Spinal cord (tissue), 10 donors: ENCODE data around the gene ASB7. TPM values are rescaled to one million over a fixed set of nuclear protein-coding genes. Genes with fewer than 3 reads are reported as not detected.

ENCODE experiments used
- DNase-seq, 6 donors: peaks; one replicate each; pipeline versions ENCODE4 v3.0.0 to v3.0.0-alpha.2; 2013 to 2015; ENCODE audit warnings: low spot score in 6 of 6, low read depth in 4 of 6
- H3K27ac ChIP-seq: one replicate; pipeline ENCODE4 v1.5.1; 2013; ENCODE audit warnings: low read depth, low read length, control low read depth
- H3K27me3 ChIP-seq: one replicate; pipeline ENCODE4 v1.6.1; 2013; ENCODE audit warnings: low read length; ENCODE audit not compliant: control insufficient read depth, insufficient read depth
- H3K36me3 ChIP-seq: one replicate; pipeline ENCODE4 v1.6.1; 2013; ENCODE audit warnings: low read length; ENCODE audit not compliant: control insufficient read depth, insufficient read depth
- H3K4me1 ChIP-seq: one replicate; pipeline ENCODE4 v1.6.1; 2013; ENCODE audit warnings: low read length; ENCODE audit not compliant: control insufficient read depth, insufficient read depth
- H3K4me3 ChIP-seq: one replicate; pipeline ENCODE4 v1.5.1; 2013; ENCODE audit warnings: low read depth, low read length, control low read depth
- H3K9me3 ChIP-seq: one replicate; pipeline ENCODE4 v1.6.1; 2013; ENCODE audit warnings: low read length; ENCODE audit not compliant: control insufficient read depth, insufficient read depth
- WGBS: methylation state at CpG from one replicate; pipeline ENCODE4 v1.1.5; 2013; ENCODE audit warnings: missing lambda C conversion rate; ENCODE audit not compliant: insufficient coverage; 5-methylcytosine and 5-hydroxymethylcytosine counted together
- polyA plus RNA-seq, 2 donors: library from polyadenylated mRNA; unstranded; fragments of 120-200 nt; gene quantifications; one replicate each; pipeline ENCODE4 v1.2.1, GENCODE V29; 2013; ENCODE audit not compliant: insufficient read length in 2 of 2
- total RNA-seq, 2 donors: library from RNA; depleted of rRNA in 1 of 2; stranded (reverse); fragments of 120-200 nt in 1 of 2; fragments of >200 nt in 1 of 2; gene quantifications; one replicate each; pipeline versions ENCODE4 v1.2.3 to v1.2.4, GENCODE V29; 2013 to 2014
- donor health status: healthy.

The ASB7 gene
- total and polyA plus RNA-seq, 4 donors = 7.7 to 13.8 (median 11.9) TPM

- WGBS = 69% methylated on average over 8 of the region's 13 CpGs
- no peaks in the 10 kb centered on the region for H3K27me3 ChIP-seq
- H3K36me3 ChIP-seq = no peaks in the 10 kb centered on the region
- no peak overlapping the region for H3K27ac ChIP-seq
- H3K4me1 ChIP-seq = peaks cover 5% of the 10 kb centered on the region
- no peaks in the 10 kb centered on the region for H3K9me3 ChIP-seq
- no peak overlapping the region for H3K4me3 ChIP-seq
- DNase-seq = no peak
Observed at GRCh38 chr15:100688549-100689120, 86.2 kb downstream of the ASB7 start.

DNA sequence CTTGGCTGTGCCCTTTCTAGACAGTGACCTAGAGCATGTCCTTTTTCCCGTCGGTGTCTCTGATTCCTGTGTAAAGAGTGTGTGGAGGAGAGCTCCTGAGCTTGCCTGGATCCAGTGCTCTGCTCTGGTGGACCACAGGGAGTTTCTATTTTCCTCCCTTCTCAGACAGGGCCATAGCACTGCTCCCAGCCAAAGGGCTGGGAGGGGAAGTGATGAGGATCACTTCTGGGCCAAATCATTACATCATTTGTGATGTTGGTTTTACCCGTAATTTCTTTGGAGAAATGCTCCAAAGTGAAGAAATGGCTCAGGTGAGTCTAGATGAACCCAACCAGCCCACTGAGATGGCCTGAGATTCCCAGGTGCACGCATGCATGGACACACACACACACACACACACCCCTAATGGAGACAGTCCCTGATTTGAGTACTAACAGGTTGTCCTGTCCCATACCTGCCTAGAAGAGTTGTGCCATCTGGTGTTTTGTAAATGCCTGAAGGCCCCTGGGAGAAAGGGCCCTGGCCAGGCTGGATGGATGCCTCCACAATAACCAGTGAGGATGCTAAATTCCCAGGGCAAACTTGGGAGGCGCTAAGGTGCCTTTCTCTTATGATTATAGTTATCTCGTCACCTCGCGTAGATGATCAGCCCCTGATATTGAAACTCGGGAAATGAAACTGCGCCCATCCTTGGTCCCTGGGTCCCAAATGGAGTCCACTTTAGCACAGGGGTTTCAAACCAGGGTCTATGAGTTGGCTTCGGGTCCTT lies 86.9 kb downstream of the ASB7 start:
- 95% methylated on average over 8 of the region's 11 CpGs for WGBS
- no peaks in the 10 kb centered on the region for H3K27me3 ChIP-seq
- no peaks in the 10 kb centered on the region for H3K9me3 ChIP-seq
- H3K27ac ChIP-seq = no peak overlapping the region
- no peak overlapping the region for H3K4me3 ChIP-seq
- peaks cover 5% of the 10 kb centered on the region for H3K4me1 ChIP-seq
- no peaks in the 10 kb centered on the region for H3K36me3 ChIP-seq
- no peak for DNase-seq

DNA sequence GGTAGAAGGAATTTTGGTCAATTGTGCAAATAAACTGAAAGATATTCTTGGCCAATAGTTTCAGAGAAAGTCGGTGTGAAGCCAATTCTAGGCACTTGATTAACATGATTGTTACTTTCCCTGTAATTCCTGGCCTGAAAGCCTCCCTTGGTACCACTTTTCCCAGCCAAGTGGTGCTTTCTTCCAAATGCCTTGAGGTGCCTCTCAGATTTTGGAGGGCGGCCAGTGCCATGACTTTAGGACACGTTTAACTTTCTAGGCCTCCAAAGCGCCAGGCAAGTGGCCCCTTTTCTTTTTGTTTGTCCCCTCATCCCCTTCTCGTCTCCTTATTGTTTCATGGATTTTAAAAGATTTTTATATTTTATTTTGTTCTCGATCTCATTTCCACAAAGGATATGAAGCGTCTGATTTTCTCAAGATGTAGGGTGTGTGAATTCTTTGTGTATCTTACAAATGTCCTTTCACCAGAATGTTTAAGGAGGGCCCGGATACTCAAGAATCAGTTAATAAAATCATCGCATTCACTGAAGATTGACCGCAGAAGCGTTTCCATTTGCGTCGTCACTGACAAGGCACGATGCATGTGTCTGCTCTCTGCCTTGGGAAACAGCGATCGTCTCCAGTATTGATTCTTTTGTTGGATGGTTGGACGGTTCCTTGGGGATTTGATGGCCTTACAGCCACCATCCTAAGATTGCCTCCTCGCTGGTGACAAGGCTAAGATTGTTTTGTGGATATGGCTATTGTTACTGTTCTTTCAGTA lies 87.8 kb downstream of the ASB7 start:
- Histone ChIP-seq H3K27me3 (no peaks in the 10 kb centered on the region), H3K9me3 (no peaks in the 10 kb centered on the region), H3K4me3 (no peak overlapping the region), H3K36me3 (no peaks in the 10 kb centered on the region), H3K27ac (no peak overlapping the region), H3K4me1 (peaks cover 5% of the 10 kb centered on the region)
- 88% methylated on average over 12 of the region's 18 CpGs for WGBS
- peak in 1 of 6 donors; percentile 26 for DNase-seq

- Histone ChIP-seq H3K27ac (no peak overlapping the region), H3K4me1 (peaks cover 5% of the 10 kb centered on the region), H3K27me3 (no peaks in the 10 kb centered on the region), H3K9me3 (no peaks in the 10 kb centered on the region), H3K4me3 (no peak overlapping the region), H3K36me3 (no peaks in the 10 kb centered on the region)
- DNase-seq = no peak
Observed at GRCh38 chr15:100690795-100691158, 88.4 kb downstream of the ASB7 start.

DNA sequence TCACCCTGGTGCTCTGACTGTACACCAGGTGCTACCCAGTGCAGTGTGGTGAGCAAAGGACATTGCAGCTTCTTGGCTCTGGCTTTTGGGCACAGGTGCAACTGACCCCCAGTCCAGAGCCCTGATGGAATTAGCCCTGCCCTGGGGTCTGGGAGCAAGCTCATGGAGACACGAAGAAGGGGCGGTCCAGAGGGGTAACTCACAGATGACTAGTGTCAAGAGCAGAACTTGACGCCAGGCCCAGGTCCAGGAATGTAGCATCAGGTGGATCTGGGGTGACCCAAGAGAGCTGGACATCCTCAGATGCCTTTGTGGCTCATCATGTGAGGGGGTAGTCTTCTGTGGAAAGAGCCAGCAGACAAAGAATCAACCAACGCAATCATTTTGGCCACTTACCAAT lies 88.9 kb downstream of the ASB7 start:
- H3K4me3 ChIP-seq = no peak overlapping the region
- H3K36me3 ChIP-seq = no peaks in the 10 kb centered on the region
- no peaks in the 10 kb centered on the region for H3K9me3 ChIP-seq
- H3K4me1 ChIP-seq = peaks cover 5% of the 10 kb centered on the region
- DNase-seq = no peak
- no peaks in the 10 kb centered on the region for H3K27me3 ChIP-seq
- no peak overlapping the region for H3K27ac ChIP-seq
- WGBS = 96% methylated on average over 3 of the region's 4 CpGs

- Histone ChIP-seq H3K36me3 (no peaks in the 10 kb centered on the region), H3K27ac (no peak overlapping the region), H3K9me3 (no peaks in the 10 kb centered on the region), H3K4me1 (peaks cover 5% of the 10 kb centered on the region), H3K4me3 (no peak overlapping the region), H3K27me3 (no peaks in the 10 kb centered on the region)
- no peak for DNase-seq
- 84% methylated on average over 3 of the region's 3 CpGs for WGBS
Observed at GRCh38 chr15:100692246-100692645, 89.9 kb downstream of the ASB7 start.

DNA sequence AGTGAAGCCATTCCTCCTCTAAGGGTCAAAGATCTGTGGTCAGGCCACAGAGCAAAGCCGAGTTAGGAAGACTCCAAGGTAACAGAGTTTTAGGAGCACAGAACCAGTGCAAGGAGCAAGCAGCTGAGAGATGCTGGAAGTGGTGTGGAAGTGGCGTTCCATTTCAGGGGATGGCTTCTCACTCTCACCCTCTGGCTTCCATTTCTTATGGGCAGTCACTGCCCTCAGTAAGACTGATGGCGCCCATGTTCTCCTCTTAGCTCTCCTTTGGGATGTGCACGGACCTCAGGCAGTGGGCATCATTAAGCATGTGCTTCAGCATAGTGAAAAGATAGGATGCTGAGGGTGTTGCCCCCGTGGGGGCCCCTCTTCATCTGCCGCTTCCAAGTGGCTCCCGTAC lies 90.3 kb downstream of the ASB7 start:
- peaks cover 5% of the 10 kb centered on the region for H3K4me1 ChIP-seq
- DNase-seq = no peak
- H3K27ac ChIP-seq = no peak overlapping the region
- H3K9me3 ChIP-seq = no peaks in the 10 kb centered on the region
- 86% methylated on average over 7 of the region's 7 CpGs for WGBS
- no peaks in the 10 kb centered on the region for H3K36me3 ChIP-seq
- no peak overlapping the region for H3K4me3 ChIP-seq
- no peaks in the 10 kb centered on the region for H3K27me3 ChIP-seq

DNA sequence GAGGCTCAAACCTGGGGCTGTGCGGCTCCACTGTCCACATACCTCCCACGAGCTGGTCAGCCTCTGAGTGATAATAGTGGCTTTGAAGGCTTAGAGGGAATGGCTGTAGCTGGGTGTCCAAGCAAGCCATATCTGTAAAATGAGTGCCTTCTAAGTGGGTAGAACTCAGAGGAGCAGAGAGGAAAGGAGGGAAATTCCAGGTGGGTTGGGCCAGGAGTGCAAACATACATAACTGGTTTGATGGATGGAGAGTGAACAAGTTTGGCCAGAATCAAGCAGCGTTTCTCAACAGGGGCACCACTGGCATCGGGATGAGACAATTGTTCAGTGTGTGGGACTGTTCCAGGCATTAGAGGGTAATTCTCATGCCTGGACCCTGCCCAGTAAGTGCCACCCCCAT lies 91.1 kb downstream of the ASB7 start:
- Histone ChIP-seq H3K4me3 (no peak overlapping the region), H3K27ac (no peak overlapping the region), H3K27me3 (no peaks in the 10 kb centered on the region), H3K4me1 (peaks cover under 1% of the 10 kb centered on the region), H3K36me3 (no peaks in the 10 kb centered on the region), H3K9me3 (no peaks in the 10 kb centered on the region)
- no peak for DNase-seq
- 77% methylated on average over 2 of the region's 4 CpGs for WGBS

DNA sequence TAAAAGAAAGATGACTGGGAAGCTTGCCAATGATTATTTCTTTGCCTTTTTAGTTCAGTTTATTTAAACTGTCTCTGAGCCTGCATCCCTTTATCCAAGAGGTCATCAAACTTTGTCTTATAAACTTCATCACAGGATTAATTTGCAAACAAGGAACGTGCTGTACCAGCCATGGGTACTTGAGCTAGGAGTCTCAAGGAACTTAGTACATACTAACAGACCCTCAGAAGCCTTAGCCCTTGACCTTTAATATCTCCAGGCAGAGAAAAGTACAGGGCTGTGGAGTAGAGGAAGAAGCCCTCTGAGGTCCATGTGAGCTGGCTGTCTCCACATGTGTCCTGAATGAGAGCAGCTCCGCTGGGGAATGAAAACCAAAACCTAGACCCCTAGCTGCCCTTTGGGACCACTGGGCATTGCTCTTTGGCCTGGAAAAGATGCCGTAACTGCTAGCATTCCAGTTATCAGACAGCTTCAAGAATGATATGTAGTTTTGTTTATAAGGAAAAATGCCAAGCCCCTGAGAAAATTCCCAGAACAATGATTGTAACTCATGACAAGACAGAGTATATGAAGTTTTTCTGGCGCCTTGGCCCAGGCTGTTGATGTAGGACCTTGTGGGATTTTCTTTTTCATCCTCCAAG lies 92.1 kb downstream of the ASB7 start:
- WGBS = 86% methylated on average over 2 of the region's 4 CpGs
- H3K4me3 ChIP-seq = no peak overlapping the region
- no peaks in the 10 kb centered on the region for H3K27me3 ChIP-seq
- H3K4me1 ChIP-seq = no peaks in the 10 kb centered on the region
- no peaks in the 10 kb centered on the region for H3K9me3 ChIP-seq
- no peak overlapping the region for H3K27ac ChIP-seq
- no peak for DNase-seq
- no peaks in the 10 kb centered on the region for H3K36me3 ChIP-seq
